HCT116 (cell line): Measurements from ENCODE around the gene TRPC4. TPM values are rescaled to one million over a fixed set of nuclear protein-coding genes. Genes with fewer than 3 reads are reported as not detected.

Experiments used
- ATAC-seq: fragments of 200-7000 bp; cut with Tn5 transposase; 2 replicates; pipeline ENCODE4 v1.9.1; 2020; ENCODE audit warnings: mild to moderate bottlenecking, moderate library complexity
- BruUV-seq: library from RNA; stranded (reverse); fragments of 400-500 nt; replicated peaks from 2 replicates; lab custom pipeline; 2021; lab: Mats Ljungman, UMichigan
- CTCF ChIA-PET: fragments of 300-600 bp; sonication (Branson Sonifier 250); formaldehyde crosslinking; loops from one replicate; lab custom pipeline; 2021; ENCODE audit warnings: antibody characterized with exemption; lab: Charles Lee
- POLR2A ChIA-PET: fragments of 300-600, 350-600 bp; sonication (Branson Sonifier 250); formaldehyde crosslinking; loops from one replicate; lab custom pipeline; 2021; ENCODE audit warnings: antibody characterized with exemption; lab: Charles Lee
- RAD21 ChIA-PET, 2 experiments: fragments of 300-600 bp; sonication (Branson Sonifier 250); formaldehyde crosslinking; loops; one replicate each; lab custom pipeline; 2023; ENCODE audit warnings: low total read pairs in 2 of 2; ENCODE audit not compliant: uncharacterized antibody in 2 of 2, unreplicated experiment in 2 of 2, low non-redundant PET in 1 of 2; lab: Charles Lee
- DNase-seq: peaks from one replicate; pipeline ENCODE4 v3.0.0-alpha.2; 2010; ENCODE audit warnings: low read depth, low spot score
- H2AFZ ChIP-seq: fragments of 200-600 bp; shearing (Covaris generic), sonication (generic); 2 replicates; pipeline ENCODE4 v1.6.1; 2017; ENCODE audit warnings: low read depth, mixed run types, mixed read lengths, antibody characterized with exemption, low read length; ENCODE audit not compliant: poor library complexity, severe bottlenecking
- H3K27ac ChIP-seq: 2 replicates; pipeline ENCODE4 v1.5.1; 2012; ENCODE audit warnings: low read depth, low read length
- H3K27me3 ChIP-seq: fragments of 200-600 bp; sonication (generic); 2 replicates; pipeline ENCODE4 v1.6.1; 2016; ENCODE audit warnings: mixed run types, low read length, mixed read lengths; ENCODE audit not compliant: insufficient read depth
- H3K36me3 ChIP-seq, 2 experiments: fragments of 200-500 bp in 1 of 2; fragments of 200-600 bp in 1 of 2; sonication (Bioruptor generic) in 1 of 2; sonication (generic) in 1 of 2; 2 replicates each; pipeline versions ENCODE4 v1.5.1 to v1.6.1; 2014 to 2016; ENCODE audit warnings: low read length in 2 of 2, inconsistent platforms in 1 of 2, mixed read lengths in 1 of 2, mixed run types in 1 of 2; ENCODE audit not compliant: insufficient read depth in 2 of 2, control insufficient read depth in 1 of 2
- H3K4me1 ChIP-seq, 2 experiments: fragments of 200-600 bp in 1 of 2; sonication (generic) in 1 of 2; 2 replicates each; pipeline versions ENCODE4 v1.5.1 to v1.6.1; 2012 to 2017; ENCODE audit warnings: low read length in 2 of 2, inconsistent platforms in 1 of 2, mild to moderate bottlenecking in 1 of 2, mixed read lengths in 1 of 2, mixed run types in 1 of 2, moderate library complexity in 1 of 2; ENCODE audit not compliant: insufficient read depth in 2 of 2, control insufficient read depth in 1 of 2
- H3K4me2 ChIP-seq: fragments of 200-600 bp; sonication (generic); 2 replicates; pipeline ENCODE4 v1.6.1; 2017; ENCODE audit warnings: mixed run types, low read length, mixed read lengths
- H3K4me3 ChIP-seq, 2 experiments: fragments of 200-600 bp in 1 of 2; sonication (generic) in 1 of 2; replicated peaks in 1 of 2; 2 replicates each; pipeline ENCODE4 v1.5.1; 2011 to 2016; ENCODE audit warnings: low read length in 2 of 2, control low read depth in 1 of 2, low read depth in 1 of 2, mild to moderate bottlenecking in 1 of 2, mixed read lengths in 1 of 2, mixed run types in 1 of 2
- H3K79me2 ChIP-seq: fragments of 200-600 bp; sonication (generic); 2 replicates; pipeline ENCODE4 v1.6.1; 2017; ENCODE audit warnings: mild to moderate bottlenecking, mixed run types, low read length, moderate library complexity, mixed read lengths; ENCODE audit not compliant: insufficient read depth
- H3K9ac ChIP-seq: fragments of 200-600 bp; sonication (generic); 2 replicates; pipeline ENCODE4 v1.6.1; 2016; ENCODE audit warnings: low read length, mixed read lengths
- H3K9me2 ChIP-seq: fragments of 200-600 bp; sonication (generic), shearing (Covaris generic); 2 replicates; pipeline ENCODE4 v1.6.1; 2017; ENCODE audit warnings: mixed run types, mild to moderate bottlenecking, moderate library complexity; ENCODE audit not compliant: insufficient read depth
- H3K9me3 ChIP-seq, 2 experiments: fragments of 200-500 bp in 1 of 2; fragments of 200-600 bp in 1 of 2; sonication (Bioruptor generic) in 1 of 2; sonication (generic) in 1 of 2; 2 replicates each; pipeline ENCODE4 v1.6.1; 2014 to 2017; ENCODE audit warnings: low read length in 2 of 2, mixed read lengths in 2 of 2, inconsistent platforms in 1 of 2, low read depth in 1 of 2, mild to moderate bottlenecking in 1 of 2, mixed run types in 1 of 2, moderate library complexity in 1 of 2; ENCODE audit not compliant: control insufficient read depth in 1 of 2, insufficient read depth in 1 of 2
- H4K20me1 ChIP-seq: fragments of 200-600 bp; sonication (generic), shearing (Covaris generic); 2 replicates; pipeline ENCODE4 v1.6.1; 2017; ENCODE audit warnings: mixed run types, mild to moderate bottlenecking, moderate library complexity; ENCODE audit not compliant: insufficient read depth
- EGR1 ChIP-seq: IDR thresholded peaks from 2 replicates; pipeline ENCODE4 v1.6.1; 2012; ENCODE audit warnings: low read depth
- EZH2 ChIP-seq: fragments of 200-600 bp; sonication (generic); IDR thresholded peaks from 2 replicates; pipeline ENCODE4 v1.6.1; 2017; ENCODE audit warnings: antibody characterized with exemption, mixed run types
- FOSL1 ChIP-seq: IDR thresholded peaks from 2 replicates; pipeline ENCODE4 v1.6.1; 2012; ENCODE audit warnings: low read depth
- JUND ChIP-seq: IDR thresholded peaks from 2 replicates; pipeline ENCODE4 v1.6.1; 2012
- POLR2A ChIP-seq: IDR thresholded peaks from 2 replicates; pipeline ENCODE4 v1.7.0; 2011; ENCODE audit warnings: borderline replicate concordance; ENCODE audit not compliant: insufficient read depth, insufficient read length; ENCODE audit errors: extremely low read depth
- POLR2AphosphoS5 ChIP-seq: IDR thresholded peaks from 2 replicates; pipeline ENCODE4 v1.6.1; 2011; ENCODE audit warnings: mild to moderate bottlenecking, low read depth, low read length, moderate library complexity
- RAD21 ChIP-seq: IDR thresholded peaks from 2 replicates; pipeline ENCODE4 v1.6.1; 2012; ENCODE audit warnings: low read depth, mild to moderate bottlenecking
- SIN3A ChIP-seq: IDR thresholded peaks from 2 replicates; pipeline ENCODE4 v1.6.1; 2012; ENCODE audit warnings: low read depth
- SP1 ChIP-seq: IDR thresholded peaks from 2 replicates; pipeline ENCODE4 v1.6.1; 2012; ENCODE audit warnings: low read depth
- SRF ChIP-seq: IDR thresholded peaks from 2 replicates; pipeline ENCODE4 v1.6.1; 2012; ENCODE audit warnings: low read depth
- ZNF274 ChIP-seq: fragments of 200-500 bp; sonication (Bioruptor generic); IDR thresholded peaks from 2 replicates; pipeline ENCODE4 v1.6.1; 2014; ENCODE audit warnings: mild to moderate bottlenecking, low read depth, low read length, inconsistent platforms
- intact Hi-C: fragments of 100-400 bp; cut with micrococcal nuclease; formaldehyde crosslinking; loops from 2 replicates; pipeline ENCODE4 v1.10.0; 2022
- total RNA-seq: library from RNA; stranded (reverse); gene quantifications from one replicate; pipeline ENCODE4 v1.2.1, GENCODE V29; 2021; ENCODE audit not compliant: unreplicated experiment
- TF ChIP-seq, protein P1 (sequence below): IDR thresholded peaks from 2 replicates; pipeline ENCODE4 v1.6.1; 2012
- TF ChIP-seq, protein P2 (sequence below): IDR thresholded peaks from 2 replicates; pipeline ENCODE4 v1.6.1; 2011; ENCODE audit warnings: mild to moderate bottlenecking, low read length, moderate library complexity; ENCODE audit not compliant: insufficient replicate concordance; ENCODE audit errors: extremely low read depth

The TRPC4 gene
- total RNA-seq, 1 experiment from 2014 or later = not detected

DNA sequence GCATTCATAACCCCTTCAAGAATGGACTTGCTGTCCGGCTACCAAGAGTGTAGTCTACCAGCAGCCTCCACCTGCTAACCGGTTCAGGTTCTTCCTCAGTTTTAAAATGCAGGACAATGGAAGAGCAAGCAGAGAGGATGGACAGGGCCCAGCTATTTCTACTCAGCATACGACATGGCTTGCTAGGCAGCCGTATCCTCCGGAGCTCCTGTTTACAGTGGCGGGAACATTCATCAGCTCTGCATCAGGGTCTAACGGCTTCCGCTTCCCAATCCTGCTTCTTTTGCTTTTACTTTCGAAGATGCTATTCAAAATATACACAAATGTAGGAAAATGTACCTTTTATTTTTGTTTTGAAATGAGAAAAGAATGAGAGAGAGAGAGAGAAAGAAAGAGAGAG is 118.5 kb downstream of the TRPC4 start:
- no peak for ATAC-seq
- no peak for DNase-seq
- no peak overlapping the region for H3K27ac ChIP-seq
- H3K9me3 ChIP-seq = peaks cover 11% of the 10 kb centered on the region in 2 experiments; a peak in 2 of 4 replicates
- no peaks in the 10 kb centered on the region for H3K27me3 ChIP-seq
- H2AFZ ChIP-seq = no peak overlapping the region
- no peak overlapping the region for H3K4me3 ChIP-seq
- no peak overlapping the region for H3K9ac ChIP-seq
- H3K9me2 ChIP-seq = no peaks in the 10 kb centered on the region
- H3K36me3 ChIP-seq = no peaks in the 10 kb centered on the region
- no TSS peak for BruUV-seq
- intact Hi-C loops = no loop called here
- H3K4me2 ChIP-seq = no peak overlapping the region
- ChIA-PET RAD21 (no interaction called here), POLR2A (no interaction called here), CTCF (no interaction called here)
- H3K79me2 ChIP-seq = no peaks in the 10 kb centered on the region
- no peaks in the 10 kb centered on the region for H3K4me1 ChIP-seq
- TF ChIP-seq SP1 (no peak), FOSL1 (no peak), JUND (no peak), POLR2AphosphoS5 (no peak), EGR1 (no peak), EZH2 (no peak), SRF (no peak), ZNF274 (no peak), RAD21 (no peak), SIN3A (no peak), POLR2A (no peak)
- TF ChIP-seq, protein P1, sequence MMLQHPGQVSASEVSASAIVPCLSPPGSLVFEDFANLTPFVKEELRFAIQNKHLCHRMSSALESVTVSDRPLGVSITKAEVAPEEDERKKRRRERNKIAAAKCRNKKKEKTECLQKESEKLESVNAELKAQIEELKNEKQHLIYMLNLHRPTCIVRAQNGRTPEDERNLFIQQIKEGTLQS = no peak
- TF ChIP-seq, protein P2, sequence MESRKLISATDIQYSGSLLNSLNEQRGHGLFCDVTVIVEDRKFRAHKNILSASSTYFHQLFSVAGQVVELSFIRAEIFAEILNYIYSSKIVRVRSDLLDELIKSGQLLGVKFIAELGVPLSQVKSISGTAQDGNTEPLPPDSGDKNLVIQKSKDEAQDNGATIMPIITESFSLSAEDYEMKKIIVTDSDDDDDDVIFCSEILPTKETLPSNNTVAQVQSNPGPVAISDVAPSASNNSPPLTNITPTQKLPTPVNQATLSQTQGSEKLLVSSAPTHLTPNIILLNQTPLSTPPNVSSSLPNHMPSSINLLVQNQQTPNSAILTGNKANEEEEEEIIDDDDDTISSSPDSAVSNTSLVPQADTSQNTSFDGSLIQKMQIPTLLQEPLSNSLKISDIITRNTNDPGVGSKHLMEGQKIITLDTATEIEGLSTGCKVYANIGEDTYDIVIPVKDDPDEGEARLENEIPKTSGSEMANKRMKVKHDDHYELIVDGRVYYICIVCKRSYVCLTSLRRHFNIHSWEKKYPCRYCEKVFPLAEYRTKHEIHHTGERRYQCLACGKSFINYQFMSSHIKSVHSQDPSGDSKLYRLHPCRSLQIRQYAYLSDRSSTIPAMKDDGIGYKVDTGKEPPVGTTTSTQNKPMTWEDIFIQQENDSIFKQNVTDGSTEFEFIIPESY = no peak
- no peaks in the 10 kb centered on the region for H4K20me1 ChIP-seq
